GM18505 (cell line): ENCODE measurements around the gene VGLL4.

Experiments used
- ATAC-seq: cut with Tn5 transposase; IDR thresholded peaks from one replicate; pipeline ENCODE4 v1.9.1; 2021; ENCODE audit not compliant: unreplicated experiment
- POLR2A ChIP-seq: IDR thresholded peaks from 4 replicates; pipeline ENCODE4 v1.6.1; 2011; ENCODE audit warnings: borderline replicate concordance; ENCODE audit not compliant: insufficient read depth, insufficient read length; ENCODE audit errors: extremely low read depth

VGLL4 gene

GRCh38 chr3:11507719-11508118, 136.0 kb downstream of the VGLL4 start:
- no peak for ATAC-seq
- no peak for TF ChIP-seq POLR2A
